ENCODE results near the gene SLC19A1.

SLC19A1 gene

DNA sequence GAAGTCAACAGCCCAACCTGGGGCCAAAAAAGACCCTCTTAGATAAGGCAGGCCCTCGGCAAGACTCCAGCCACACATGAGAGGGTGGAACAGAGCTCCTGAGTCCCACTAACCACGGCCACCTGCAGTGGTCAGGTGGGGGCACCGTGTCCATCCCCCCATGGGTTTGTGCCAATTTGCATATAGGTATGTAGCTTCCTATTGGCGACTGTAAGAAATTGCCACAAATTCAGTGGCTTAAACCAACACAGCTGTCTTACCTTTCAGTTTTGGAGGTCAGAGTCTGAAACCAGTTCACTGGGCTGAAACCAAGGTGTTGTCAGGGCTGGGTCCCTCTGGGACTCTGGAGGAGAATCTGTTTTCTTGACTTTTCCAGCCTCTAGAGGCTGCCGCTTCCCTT, 77.9 kb downstream of the SLC19A1 start:
- DNase-seq (ENCODE audit: extremely low spot score): no peak
- TF ChIP-seq, protein P1, sequence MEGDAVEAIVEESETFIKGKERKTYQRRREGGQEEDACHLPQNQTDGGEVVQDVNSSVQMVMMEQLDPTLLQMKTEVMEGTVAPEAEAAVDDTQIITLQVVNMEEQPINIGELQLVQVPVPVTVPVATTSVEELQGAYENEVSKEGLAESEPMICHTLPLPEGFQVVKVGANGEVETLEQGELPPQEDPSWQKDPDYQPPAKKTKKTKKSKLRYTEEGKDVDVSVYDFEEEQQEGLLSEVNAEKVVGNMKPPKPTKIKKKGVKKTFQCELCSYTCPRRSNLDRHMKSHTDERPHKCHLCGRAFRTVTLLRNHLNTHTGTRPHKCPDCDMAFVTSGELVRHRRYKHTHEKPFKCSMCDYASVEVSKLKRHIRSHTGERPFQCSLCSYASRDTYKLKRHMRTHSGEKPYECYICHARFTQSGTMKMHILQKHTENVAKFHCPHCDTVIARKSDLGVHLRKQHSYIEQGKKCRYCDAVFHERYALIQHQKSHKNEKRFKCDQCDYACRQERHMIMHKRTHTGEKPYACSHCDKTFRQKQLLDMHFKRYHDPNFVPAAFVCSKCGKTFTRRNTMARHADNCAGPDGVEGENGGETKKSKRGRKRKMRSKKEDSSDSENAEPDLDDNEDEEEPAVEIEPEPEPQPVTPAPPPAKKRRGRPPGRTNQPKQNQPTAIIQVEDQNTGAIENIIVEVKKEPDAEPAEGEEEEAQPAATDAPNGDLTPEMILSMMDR (IDR thresholded peaks at IDR 0.05; ENCODE audit: control extremely low read depth, extremely low read depth, low read depth, missing control alignments): no peak
- ChIA-PET CTCF (interaction anchor here (1.0 kb wide), 1 partner anchor 327 kb away, joined by 4 read pairs; no protein-coding TSS in a partner anchor), POLR2A (no interaction called here)

DNA sequence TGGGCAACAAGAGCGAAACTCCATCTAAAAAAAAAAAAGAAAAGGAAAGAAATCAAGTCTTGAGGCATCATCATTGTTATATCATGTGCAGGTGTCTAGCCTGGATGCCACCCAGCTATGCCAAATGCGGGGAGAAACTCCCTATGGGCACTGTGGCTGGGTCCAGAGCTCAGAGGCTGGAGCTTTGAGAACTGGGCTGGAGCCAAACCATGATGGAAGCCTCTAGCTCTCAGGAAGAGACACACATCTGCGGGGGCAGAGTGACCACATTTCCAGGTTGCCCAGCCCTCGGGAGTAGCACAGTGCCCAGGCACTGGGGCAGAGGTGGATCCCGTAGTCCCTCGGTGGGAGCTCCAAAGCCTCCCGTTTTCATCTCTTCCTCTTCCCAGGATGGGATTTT, 78.4 kb downstream of the SLC19A1 start:
- no peak for DNase-seq (ENCODE audit: extremely low spot score)
- ChIA-PET CTCF (interaction anchor here (1.0 kb wide), 1 partner anchor 327 kb away, joined by 4 read pairs; no protein-coding TSS in a partner anchor), POLR2A (no interaction called here)
- TF ChIP-seq, protein P1 (IDR thresholded peaks at IDR 0.05; ENCODE audit: control extremely low read depth, extremely low read depth, low read depth, missing control alignments): no peak

DNA sequence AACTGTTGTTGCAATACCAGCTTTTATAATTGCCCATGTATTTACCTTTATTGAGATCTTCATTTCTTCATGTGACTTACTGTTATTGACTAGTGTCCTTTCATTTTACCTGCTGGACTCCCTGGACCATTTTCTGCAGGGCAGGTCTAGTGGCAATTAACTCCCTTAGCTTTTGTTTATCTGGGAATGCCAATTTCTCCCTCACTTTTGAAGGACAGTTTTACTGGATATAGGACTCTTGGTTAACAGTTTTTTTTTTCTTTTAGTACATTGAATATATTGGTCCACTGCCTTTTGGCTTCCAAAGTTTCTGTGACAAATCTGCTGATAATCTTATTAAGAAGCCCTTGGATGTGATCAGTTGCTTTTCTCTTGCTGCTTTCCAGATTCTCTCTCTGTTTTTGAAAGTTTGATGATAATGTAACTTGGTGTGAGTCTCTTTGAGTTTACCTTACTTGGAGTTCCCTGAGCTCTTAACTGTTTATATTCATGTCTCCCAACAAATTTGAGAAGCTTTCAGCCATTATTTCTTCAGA, 80.4 kb downstream of the SLC19A1 start:
- no peak for DNase-seq (ENCODE audit: extremely low spot score)
- CTCF ChIA-PET: interaction anchor here (1.5 kb wide), 1 partner anchor 359 kb away, joined by 3 read pairs; no protein-coding TSS in a partner anchor
- POLR2A ChIA-PET: no interaction called here

DNA sequence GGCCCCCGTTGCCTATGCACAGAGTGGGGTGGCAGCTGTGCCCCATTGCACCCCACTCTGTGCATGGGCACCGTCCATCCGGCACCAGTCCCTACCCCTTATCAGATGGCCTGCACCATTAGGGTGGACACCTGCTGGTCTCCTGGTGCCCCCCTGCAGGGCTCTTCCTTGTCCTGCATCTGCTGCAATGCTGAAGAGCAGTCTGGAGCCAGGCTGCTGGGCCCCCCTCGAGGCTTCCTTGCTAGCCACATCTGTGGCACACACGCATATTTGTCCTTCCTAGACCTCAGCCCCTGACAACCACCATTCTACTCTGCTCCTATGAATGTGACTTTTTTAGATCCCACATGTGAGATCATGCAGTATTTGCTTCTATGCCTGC, 80.9 kb downstream of the SLC19A1 start:
- POLR2A ChIA-PET: no interaction called here
- CTCF ChIA-PET: interaction anchor here (1.5 kb wide), 1 partner anchor 359 kb away, joined by 3 read pairs; no protein-coding TSS in a partner anchor
- no peak for DNase-seq (ENCODE audit: extremely low spot score)
- TF ChIP-seq, protein P1 (IDR thresholded peaks at IDR 0.05; ENCODE audit: control extremely low read depth, extremely low read depth, low read depth, missing control alignments): no peak

More for the DNA sequence above, 80.4 kb downstream of the SLC19A1 start:
- TF ChIP-seq, protein P1 (IDR thresholded peaks at IDR 0.05; ENCODE audit: control extremely low read depth, extremely low read depth, low read depth, missing control alignments): no peak

DNA sequence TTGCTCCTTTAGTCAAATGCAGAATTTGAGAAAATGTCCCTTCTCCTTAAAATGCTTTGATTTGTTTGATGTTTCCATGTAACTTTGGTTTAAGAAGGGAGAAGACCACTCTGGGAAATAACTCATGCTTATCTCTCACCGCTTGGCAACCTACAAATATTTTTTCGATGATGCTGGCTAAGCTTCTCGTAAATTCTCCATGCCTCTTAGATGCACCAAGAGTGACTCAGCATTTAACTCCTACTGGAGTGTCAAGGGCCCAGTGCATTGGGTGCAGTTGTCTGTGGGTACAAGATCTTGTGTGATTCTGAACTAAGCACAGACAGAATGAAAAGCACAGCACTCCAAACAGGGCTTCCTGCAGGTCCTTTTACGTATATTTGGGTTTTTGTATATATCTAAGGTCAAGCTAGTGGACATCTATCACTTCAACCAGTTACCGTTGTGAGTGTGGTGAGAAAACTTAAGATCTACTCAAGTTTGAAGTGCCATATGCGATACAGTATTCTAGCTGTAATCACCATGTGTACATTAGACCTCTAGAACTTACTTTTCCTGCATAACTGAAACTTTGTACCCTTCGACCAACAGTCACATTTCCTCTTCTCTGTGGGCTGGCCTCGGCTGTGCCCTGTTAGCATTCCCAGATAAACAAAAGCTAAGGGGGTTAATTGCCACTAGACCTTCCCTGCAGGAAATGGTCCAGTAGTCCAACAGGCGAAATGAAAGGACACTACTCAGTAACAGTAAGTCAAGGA, 81.5 kb downstream of the SLC19A1 start:
- TF ChIP-seq, protein P1 (IDR thresholded peaks at IDR 0.05; ENCODE audit: control extremely low read depth, extremely low read depth, low read depth, missing control alignments): no peak
- POLR2A ChIA-PET: no interaction called here
- no peak for DNase-seq (ENCODE audit: extremely low spot score)
- CTCF ChIA-PET: no interaction called here

DNA sequence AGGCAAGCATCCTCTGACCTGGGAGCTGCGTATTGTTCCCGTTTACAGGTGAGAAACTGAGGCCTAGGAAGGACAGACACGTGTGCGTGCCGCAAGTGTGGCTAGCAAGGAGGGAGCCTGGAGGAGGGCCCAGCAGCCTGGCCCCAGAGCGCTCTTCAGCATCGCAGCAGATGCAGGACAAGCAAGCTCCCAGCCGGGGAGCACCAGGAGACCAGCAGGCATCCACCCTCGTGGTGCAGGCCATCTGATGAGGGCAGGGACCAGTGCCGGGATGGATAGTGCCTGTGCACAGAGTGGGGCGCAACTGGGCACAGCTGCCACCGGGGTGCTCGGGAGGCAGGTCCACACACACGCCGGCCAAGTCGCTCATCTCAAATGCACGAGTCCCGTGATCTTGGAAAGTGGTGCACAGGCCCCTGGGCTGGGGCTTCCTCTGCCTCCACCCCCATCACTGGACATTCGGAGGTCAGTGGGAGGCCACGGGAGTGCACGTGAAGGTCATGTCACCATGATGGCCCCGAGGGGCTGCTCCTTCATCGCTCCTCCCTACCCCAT, 82.2 kb downstream of the SLC19A1 start:
- no peak for DNase-seq (ENCODE audit: extremely low spot score)
- CTCF ChIA-PET: no interaction called here
- POLR2A ChIA-PET: no interaction called here
- TF ChIP-seq, protein P1 (IDR thresholded peaks at IDR 0.05; ENCODE audit: control extremely low read depth, extremely low read depth, low read depth, missing control alignments): no peak

Measured in GM10248 (cell line).